Thoracic aorta (tissue), 2 donors: Measurements from ENCODE around the gene RAB1A. TPM values are rescaled to one million over a fixed set of nuclear protein-coding genes. Genes with fewer than 3 reads are reported as not detected.

Source experiments
- ATAC-seq: fragments of 150-250 bp; one replicate; pipeline ENCODE4 v1.8.0; 2017; ENCODE audit warnings: low read depth; ENCODE audit not compliant: insufficient number of reproducible peaks, low FRiP score
- DNase-seq: peaks from one replicate; pipeline ENCODE4 v3.0.0-alpha.2; 2020; ENCODE audit warnings: low spot score
- H3K27ac ChIP-seq, 2 donors: fragments of 200-600 bp; sonication (generic); 1 replicate in 1 of 2; 2 replicates in 1 of 2; pipeline ENCODE4 v1.5.1; 2016; ENCODE audit warnings: mild to moderate bottlenecking in 2 of 2, moderate library complexity in 2 of 2
- H3K27me3 ChIP-seq: fragments of 200-600 bp; sonication (generic); replicated peaks from 2 replicates; pipeline ENCODE4 v1.6.0; 2016; ENCODE audit warnings: mild to moderate bottlenecking; ENCODE audit not compliant: insufficient read depth
- H3K36me3 ChIP-seq: fragments of 200-600 bp; sonication (generic); one replicate; pipeline ENCODE4 v1.5.1; 2016
- H3K4me1 ChIP-seq, 2 donors: fragments of 200-600 bp; sonication (generic); 1 replicate in 1 of 2; 2 replicates in 1 of 2; pipeline versions ENCODE4 v1.5.1 to v1.6.0; 2016; ENCODE audit warnings: low read depth in 2 of 2, mild to moderate bottlenecking in 1 of 2; ENCODE audit not compliant: control insufficient read depth in 1 of 2
- H3K4me3 ChIP-seq: fragments of 200-600 bp; sonication (generic); 2 replicates; pipeline ENCODE4 v1.5.1; 2016; ENCODE audit warnings: mild to moderate bottlenecking
- H3K9me3 ChIP-seq: fragments of 200-600 bp; sonication (generic); 2 replicates; pipeline ENCODE4 v1.5.1; 2016
- total RNA-seq, 2 donors: library from RNA; depleted of rRNA; stranded (reverse); fragments of >200 nt; gene quantifications; one replicate each; pipeline versions ENCODE4 v1.1.0 to v1.2.3, GENCODE V29; 2016
- TF ChIP-seq, protein P1 (sequence below): fragments of 200-600 bp; sonication (generic); IDR thresholded peaks from one replicate; pipeline ENCODE4 v1.5.1; 2019; ENCODE audit warnings: antibody characterized with exemption

The RAB1A gene
- total RNA-seq, 2 donors from 2014 or later, result 80.7 to 88.5 TPM

DNA sequence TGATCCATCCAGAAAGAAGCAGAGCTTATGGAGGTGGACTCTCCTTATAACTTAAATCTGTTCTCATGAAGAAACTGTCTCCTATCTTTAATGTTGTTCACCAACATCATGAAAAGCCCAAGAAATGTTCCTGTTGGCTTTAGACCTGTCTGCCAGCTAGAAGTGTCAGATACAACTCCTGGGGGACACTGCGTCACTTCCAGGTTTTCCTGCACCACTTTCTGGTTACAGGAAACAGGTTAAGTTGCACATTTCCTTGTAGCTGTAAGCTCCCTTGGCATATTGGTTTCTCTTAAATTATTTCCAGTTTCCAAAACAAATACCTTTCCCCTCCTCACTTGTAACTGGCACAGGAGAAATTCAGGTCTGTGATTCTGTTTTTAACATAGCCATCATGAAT lies 70.8 kb downstream of the RAB1A start:
- Histone ChIP-seq H3K4me3 (no peak overlapping the region), H3K36me3 (no peaks in the 10 kb centered on the region), H3K9me3 (no peaks in the 10 kb centered on the region), H3K27me3 (no peaks in the 10 kb centered on the region), H3K27ac (no peak overlapping the region), H3K4me1 (peaks cover 11 to 56% of the 10 kb centered on the region in 2 donors)
- ATAC-seq (no peak), DNase-seq (no peak)
- TF ChIP-seq, protein P1, sequence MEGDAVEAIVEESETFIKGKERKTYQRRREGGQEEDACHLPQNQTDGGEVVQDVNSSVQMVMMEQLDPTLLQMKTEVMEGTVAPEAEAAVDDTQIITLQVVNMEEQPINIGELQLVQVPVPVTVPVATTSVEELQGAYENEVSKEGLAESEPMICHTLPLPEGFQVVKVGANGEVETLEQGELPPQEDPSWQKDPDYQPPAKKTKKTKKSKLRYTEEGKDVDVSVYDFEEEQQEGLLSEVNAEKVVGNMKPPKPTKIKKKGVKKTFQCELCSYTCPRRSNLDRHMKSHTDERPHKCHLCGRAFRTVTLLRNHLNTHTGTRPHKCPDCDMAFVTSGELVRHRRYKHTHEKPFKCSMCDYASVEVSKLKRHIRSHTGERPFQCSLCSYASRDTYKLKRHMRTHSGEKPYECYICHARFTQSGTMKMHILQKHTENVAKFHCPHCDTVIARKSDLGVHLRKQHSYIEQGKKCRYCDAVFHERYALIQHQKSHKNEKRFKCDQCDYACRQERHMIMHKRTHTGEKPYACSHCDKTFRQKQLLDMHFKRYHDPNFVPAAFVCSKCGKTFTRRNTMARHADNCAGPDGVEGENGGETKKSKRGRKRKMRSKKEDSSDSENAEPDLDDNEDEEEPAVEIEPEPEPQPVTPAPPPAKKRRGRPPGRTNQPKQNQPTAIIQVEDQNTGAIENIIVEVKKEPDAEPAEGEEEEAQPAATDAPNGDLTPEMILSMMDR, result no peak

DNA sequence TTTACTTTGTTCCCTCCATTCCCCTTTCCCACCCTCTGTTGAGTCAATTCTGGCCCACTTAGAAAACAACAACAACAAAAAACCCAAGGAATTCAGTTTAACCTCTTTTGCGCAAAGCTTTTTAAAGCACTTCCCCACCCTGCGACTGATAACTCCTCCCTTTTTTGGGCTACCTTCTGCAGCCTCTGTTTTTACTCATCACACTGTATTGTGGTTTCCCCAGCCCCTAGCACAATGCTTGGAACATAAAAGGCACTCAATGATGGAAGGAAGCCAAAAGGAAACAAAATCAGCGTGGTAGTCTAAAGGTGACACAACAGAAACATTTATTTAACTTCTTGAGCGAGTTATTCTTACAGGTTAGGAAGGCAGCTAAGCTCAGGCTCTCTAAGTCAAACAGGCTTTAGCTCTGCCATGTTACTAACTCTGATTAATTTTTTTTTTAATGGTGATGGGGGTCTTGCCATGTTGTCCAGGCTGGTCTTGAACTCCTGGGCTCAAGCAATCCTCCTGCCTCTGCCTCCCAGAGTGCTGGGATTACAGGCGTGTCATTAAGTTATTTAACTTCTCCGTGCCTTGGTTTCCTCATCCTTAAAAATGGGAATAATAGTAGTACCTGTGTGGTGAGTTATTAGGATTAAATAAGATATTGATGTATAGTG lies 72.4 kb downstream of the RAB1A start:
- ATAC-seq (no peak), DNase-seq (no peak)
- Histone ChIP-seq H3K9me3 (no peaks in the 10 kb centered on the region), H3K4me1 (peaks cover 9 to 44% of the 10 kb centered on the region in 2 donors), H3K27me3 (no peaks in the 10 kb centered on the region), H3K36me3 (no peaks in the 10 kb centered on the region), H3K27ac (peak overlapping the region in 1 of 2 donors; percentile 71), H3K4me3 (peak overlapping the region; percentile 89)
- TF ChIP-seq, protein P1, result no peak

DNA sequence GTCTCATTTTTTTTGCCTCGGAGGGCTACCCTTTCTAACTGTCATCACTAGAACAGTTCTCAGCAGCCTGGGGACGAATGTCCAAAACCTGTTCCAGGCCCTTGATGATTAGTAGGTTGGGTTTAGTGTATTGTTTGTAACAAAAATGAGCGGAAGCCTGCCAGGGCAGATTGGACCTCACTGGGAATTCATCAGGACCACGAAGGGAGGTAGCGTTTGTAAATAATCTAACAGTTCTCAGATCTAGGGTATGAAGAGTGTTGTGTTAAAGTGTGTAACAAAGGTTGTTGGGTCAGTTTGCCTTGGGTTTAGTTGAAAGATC lies 72.9 kb downstream of the RAB1A start:
- Histone ChIP-seq H3K27ac (peak overlapping the region; percentile 71 to 80), H3K4me3 (peak overlapping the region; percentile 89), H3K36me3 (no peaks in the 10 kb centered on the region), H3K27me3 (no peaks in the 10 kb centered on the region), H3K4me1 (peaks cover 9 to 44% of the 10 kb centered on the region in 2 donors), H3K9me3 (no peaks in the 10 kb centered on the region)
- ATAC-seq (no peak), DNase-seq (no peak)
- TF ChIP-seq, protein P1, result no peak

DNA sequence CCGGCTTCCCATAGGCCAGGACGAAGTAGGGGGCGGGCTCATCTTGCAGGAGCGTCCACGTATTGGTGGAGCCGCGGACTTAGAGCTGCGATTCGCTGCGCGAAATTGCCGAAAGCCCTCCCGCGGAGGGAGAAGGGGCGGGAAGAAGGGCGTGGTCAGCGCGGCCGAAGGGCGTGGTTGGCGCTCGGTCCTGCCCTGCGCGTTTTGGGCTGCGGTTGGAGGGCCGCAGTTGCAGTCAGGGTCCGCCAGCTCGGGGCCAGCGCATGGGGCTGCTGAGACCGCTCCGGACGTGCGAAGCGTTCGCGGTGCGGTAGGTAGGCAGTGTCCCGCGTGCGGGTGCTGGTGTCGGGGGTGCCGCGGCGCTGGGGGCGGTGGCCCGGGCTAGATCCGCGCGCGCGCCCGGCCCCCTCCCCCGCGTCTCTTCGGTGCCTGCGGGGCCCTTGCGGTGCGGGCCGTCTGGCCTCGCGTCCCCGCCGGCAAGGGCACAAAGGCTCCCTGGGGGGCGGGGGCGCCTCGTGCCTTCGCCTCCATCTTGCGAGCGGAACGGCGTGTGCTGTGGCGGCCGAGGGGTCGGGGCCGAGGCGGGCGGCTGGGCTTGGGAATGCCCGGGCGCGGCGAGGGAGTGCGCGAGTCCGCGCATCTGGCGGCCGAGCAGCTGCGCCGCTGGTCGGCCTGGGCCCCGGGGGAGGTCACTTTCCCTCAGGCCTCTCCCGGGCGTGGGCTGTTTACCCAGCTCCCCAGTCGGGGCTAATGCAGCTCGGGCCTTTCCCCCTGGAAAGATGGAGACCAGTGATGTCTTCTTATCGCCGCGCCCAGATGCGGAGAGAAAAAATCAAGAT lies 73.5 kb downstream of the RAB1A start, which contains the start of gene CEP68:
CEP68 (plus strand) TSS at position 202 of the 839 bp plus-strand sequence. CDS start 13,029 bp downstream, outside the sequence.
- no peaks in the 10 kb centered on the region for H3K36me3 ChIP-seq
- H3K27ac ChIP-seq, result peak within 1 kb of the TSS; percentile 71 to 80
- peak within 1 kb of the TSS; percentile 89 for H3K4me3 ChIP-seq
- no peaks in the 10 kb centered on the region for H3K9me3 ChIP-seq
- no peaks in the 10 kb centered on the region for H3K27me3 ChIP-seq
- TF ChIP-seq, protein P1, result peak; percentile 17
- peaks cover 9 to 42% of the 10 kb centered on the region in 2 donors for H3K4me1 ChIP-seq
- peak; percentile 92 for DNase-seq
- ATAC-seq, result peak; percentile 96

DNA sequence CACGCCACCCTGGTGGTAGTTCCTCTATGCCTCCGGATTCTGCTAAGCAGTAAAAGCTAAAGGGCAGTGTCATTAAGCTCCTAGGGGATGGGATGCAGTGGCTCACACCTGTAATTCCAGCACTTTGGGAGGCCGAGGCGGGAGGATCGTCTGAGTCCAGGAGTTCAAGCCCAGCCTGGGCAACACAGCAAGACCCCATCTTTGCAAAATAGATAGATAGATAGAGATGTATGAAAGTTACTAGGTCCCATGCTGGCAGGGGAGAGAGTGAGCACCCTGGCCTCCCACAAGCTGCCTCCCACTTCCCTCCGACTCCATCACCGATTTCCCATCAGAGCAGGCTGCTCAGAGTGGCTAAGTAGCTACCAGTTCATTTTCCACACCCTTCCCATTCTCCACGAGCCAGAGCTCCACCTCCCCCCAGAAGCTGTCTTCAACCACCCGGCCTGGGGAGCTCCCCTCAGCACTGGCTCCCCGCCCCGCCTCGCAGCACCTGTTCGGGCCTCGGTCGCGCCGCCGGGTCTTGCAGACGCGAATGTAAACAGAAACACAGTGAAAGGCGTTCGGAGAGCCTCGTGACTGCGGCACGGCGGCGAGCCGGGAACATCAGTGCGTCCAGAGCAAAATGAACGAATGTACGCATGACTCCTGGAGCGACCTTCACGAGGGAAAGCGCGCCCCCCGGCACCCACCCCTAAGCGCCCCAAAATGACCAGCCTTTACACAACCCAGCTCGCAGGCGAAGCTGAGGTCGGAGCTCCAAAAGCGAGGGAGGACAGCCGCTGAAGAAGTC lies 74.3 kb downstream of the RAB1A start:
- no peaks in the 10 kb centered on the region for H3K36me3 ChIP-seq
- H3K27me3 ChIP-seq, result no peaks in the 10 kb centered on the region
- peaks cover 9 to 33% of the 10 kb centered on the region in 2 donors for H3K4me1 ChIP-seq
- DNase-seq, result no peak
- no peaks in the 10 kb centered on the region for H3K9me3 ChIP-seq
- TF ChIP-seq, protein P1, result no peak
- ATAC-seq, result peak; percentile 10
- peak overlapping the region; percentile 29 to 80 for H3K27ac ChIP-seq
- peak overlapping the region; percentile 89 for H3K4me3 ChIP-seq
